ENCODE data around the gene ATXN10.

GRCh38 chr22:45804319-45804985, 132.8 kb downstream of the ATXN10 start:
- TF ChIP-seq, protein P1, sequence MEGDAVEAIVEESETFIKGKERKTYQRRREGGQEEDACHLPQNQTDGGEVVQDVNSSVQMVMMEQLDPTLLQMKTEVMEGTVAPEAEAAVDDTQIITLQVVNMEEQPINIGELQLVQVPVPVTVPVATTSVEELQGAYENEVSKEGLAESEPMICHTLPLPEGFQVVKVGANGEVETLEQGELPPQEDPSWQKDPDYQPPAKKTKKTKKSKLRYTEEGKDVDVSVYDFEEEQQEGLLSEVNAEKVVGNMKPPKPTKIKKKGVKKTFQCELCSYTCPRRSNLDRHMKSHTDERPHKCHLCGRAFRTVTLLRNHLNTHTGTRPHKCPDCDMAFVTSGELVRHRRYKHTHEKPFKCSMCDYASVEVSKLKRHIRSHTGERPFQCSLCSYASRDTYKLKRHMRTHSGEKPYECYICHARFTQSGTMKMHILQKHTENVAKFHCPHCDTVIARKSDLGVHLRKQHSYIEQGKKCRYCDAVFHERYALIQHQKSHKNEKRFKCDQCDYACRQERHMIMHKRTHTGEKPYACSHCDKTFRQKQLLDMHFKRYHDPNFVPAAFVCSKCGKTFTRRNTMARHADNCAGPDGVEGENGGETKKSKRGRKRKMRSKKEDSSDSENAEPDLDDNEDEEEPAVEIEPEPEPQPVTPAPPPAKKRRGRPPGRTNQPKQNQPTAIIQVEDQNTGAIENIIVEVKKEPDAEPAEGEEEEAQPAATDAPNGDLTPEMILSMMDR (IDR thresholded peaks at IDR 0.05): no peak
- no peak for TF ChIP-seq POLR2A (IDR thresholded peaks at IDR 0.05)

Data from esophagus squamous epithelium (tissue), 4 donors.